GM12878 (cell line): ENCODE data around the gene RNASE13. TPM values are rescaled to one million over a fixed set of nuclear protein-coding genes. Genes with fewer than 3 reads are reported as not detected.

Experiments
- CBFB ChIP-seq: IDR thresholded peaks from 2 replicates; pipeline ENCODE4 v1.6.1; 2016; ENCODE audit warnings: antibody characterized with exemption, low read depth
- EED ChIP-seq: sonication (generic); IDR thresholded peaks from 2 replicates; pipeline ENCODE4 v1.6.1; 2016; ENCODE audit warnings: antibody characterized with exemption, low read depth
- NBN ChIP-seq: fragments of 450-650 bp; IDR thresholded peaks from 2 replicates; pipeline ENCODE4 v1.6.1; 2016
- NFXL1 ChIP-seq: fragments of 450-650 bp; IDR thresholded peaks from 2 replicates; pipeline ENCODE4 v1.6.1; 2017; ENCODE audit warnings: antibody characterized with exemption, mild to moderate bottlenecking, borderline replicate concordance
- RCOR1 ChIP-seq: conservative IDR thresholded peaks from 2 replicates; pipeline ENCODE4 v1.6.1; 2012; ENCODE audit warnings: low read depth, low read length, improper control_type of control experiment
- TCF12 ChIP-seq: IDR thresholded peaks from 2 replicates; pipeline ENCODE4 v1.6.1; 2011; ENCODE audit warnings: low read depth, mild to moderate bottlenecking, low read length
- WRNIP1 ChIP-seq: IDR thresholded peaks from 2 replicates; pipeline ENCODE4 v1.6.1; 2011; ENCODE audit warnings: low read depth, low read length, improper control_type of control experiment, borderline replicate concordance
- ZNF207 ChIP-seq: fragments of 450-650 bp; IDR thresholded peaks from 2 replicates; pipeline ENCODE4 v1.6.1; 2014; ENCODE audit warnings: antibody characterized with exemption, mild to moderate bottlenecking, borderline replicate concordance
- polyA plus RNA-seq, 11 experiments: library from polyadenylated mRNA; depleted of rRNA in 4 of 11; unstranded in 6 of 11; stranded (reverse) in 5 of 11; fragments of >200 nt; fragmentation: Nextera tagmentation in 4 of 11; fragmentation: Illumina TruSeq in 1 of 11; extraction: Ambion mirVana in 4 of 11; extraction: Trizol in 1 of 11; gene quantifications; 1 replicate in 1 of 11; 2 replicates in 10 of 11; pipeline versions ENCODE4 v1.2.1 to v1.2.3, GENCODE V29; 2011 to 2016; ENCODE audit warnings: inconsistent platforms in 2 of 11, missing spikeins in 2 of 11, low read depth in 1 of 11
- total RNA-seq, 4 experiments: library from RNA; depleted of rRNA in 3 of 4; stranded (reverse); fragments of >200 nt in 3 of 4; fragmentation: Illumina TruSeq in 1 of 4; extraction: Trizol in 1 of 4; gene quantifications; 2 replicates each; pipeline versions ENCODE4 v1.2.1 to v1.2.3, GENCODE V29; 2013 to 2021
- TF ChIP-seq, protein P1 (sequence below): IDR thresholded peaks from 2 replicates; pipeline ENCODE4 v1.6.1; 2012; ENCODE audit warnings: improper control_type of control experiment, low read depth, low read length; ENCODE audit not compliant: insufficient replicate concordance
- TF ChIP-seq, protein P2 (sequence below): IDR thresholded peaks from 2 replicates; pipeline ENCODE4 v1.6.1; 2012; ENCODE audit warnings: low read depth, low read length, improper control_type of control experiment

The RNASE13 gene
- total and polyA plus RNA-seq, 10 of the 15 experiments (the other 5 are each of a cell fraction or from before 2014, with no cell fraction given) = not detected

DNA sequence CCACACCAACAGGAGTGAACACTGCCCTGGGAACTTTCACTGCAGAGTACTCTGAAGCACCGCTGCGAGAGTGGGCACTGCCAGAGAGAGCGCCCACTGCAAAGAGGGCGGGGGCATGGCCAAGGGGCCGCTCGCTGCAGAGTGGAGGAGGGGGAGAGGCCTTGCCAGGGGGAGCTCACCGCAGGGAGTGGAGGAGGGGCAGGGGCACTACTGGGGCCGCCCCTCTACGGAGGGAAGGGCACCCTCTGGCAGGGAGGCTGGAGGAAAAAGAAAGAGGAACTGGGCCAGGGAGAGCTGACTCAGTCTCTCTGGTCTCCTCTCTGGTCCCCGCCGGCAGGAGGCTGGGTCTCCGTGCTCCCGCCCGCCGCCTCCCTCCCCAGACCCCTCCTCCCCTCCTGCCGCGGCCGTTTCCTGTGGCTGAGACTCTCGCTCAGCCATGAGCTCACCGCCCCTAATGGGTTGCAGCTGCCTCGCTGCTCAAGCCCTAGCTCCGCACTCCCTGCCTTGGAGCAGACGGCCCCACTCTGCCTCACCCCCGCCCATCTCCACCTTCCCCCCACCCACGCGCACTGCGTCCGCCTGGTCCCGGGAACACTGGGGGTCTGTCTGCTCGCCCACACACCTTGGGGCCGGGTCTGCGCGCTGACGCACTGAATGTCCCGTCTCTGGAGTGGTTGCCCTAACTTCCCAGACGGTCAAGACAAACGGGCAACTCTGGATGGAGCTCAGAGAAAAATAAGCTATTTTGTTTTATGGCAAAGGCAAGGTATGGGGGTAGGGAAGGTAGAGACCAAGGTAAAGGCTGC, 36.8 kb upstream of the RNASE13 start (continued):
- TF ChIP-seq TCF12 (peak; percentile 78; the same call in 1 of the 2 replicates), RCOR1 (no peak), WRNIP1 (no peak), NBN (peak; percentile 75; the same call in 1 of the 2 replicates), EED (no peak), ZNF207 (no peak), CBFB (no peak), NFXL1 (peak; percentile 97)
- TF ChIP-seq, protein P1, sequence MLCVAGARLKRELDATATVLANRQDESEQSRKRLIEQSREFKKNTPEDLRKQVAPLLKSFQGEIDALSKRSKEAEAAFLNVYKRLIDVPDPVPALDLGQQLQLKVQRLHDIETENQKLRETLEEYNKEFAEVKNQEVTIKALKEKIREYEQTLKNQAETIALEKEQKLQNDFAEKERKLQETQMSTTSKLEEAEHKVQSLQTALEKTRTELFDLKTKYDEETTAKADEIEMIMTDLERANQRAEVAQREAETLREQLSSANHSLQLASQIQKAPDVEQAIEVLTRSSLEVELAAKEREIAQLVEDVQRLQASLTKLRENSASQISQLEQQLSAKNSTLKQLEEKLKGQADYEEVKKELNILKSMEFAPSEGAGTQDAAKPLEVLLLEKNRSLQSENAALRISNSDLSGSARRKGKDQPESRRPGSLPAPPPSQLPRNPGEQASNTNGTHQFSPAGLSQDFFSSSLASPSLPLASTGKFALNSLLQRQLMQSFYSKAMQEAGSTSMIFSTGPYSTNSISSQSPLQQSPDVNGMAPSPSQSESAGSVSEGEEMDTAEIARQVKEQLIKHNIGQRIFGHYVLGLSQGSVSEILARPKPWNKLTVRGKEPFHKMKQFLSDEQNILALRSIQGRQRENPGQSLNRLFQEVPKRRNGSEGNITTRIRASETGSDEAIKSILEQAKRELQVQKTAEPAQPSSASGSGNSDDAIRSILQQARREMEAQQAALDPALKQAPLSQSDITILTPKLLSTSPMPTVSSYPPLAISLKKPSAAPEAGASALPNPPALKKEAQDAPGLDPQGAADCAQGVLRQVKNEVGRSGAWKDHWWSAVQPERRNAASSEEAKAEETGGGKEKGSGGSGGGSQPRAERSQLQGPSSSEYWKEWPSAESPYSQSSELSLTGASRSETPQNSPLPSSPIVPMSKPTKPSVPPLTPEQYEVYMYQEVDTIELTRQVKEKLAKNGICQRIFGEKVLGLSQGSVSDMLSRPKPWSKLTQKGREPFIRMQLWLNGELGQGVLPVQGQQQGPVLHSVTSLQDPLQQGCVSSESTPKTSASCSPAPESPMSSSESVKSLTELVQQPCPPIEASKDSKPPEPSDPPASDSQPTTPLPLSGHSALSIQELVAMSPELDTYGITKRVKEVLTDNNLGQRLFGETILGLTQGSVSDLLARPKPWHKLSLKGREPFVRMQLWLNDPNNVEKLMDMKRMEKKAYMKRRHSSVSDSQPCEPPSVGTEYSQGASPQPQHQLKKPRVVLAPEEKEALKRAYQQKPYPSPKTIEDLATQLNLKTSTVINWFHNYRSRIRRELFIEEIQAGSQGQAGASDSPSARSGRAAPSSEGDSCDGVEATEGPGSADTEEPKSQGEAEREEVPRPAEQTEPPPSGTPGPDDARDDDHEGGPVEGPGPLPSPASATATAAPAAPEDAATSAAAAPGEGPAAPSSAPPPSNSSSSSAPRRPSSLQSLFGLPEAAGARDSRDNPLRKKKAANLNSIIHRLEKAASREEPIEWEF = no peak
- TF ChIP-seq, protein P2, sequence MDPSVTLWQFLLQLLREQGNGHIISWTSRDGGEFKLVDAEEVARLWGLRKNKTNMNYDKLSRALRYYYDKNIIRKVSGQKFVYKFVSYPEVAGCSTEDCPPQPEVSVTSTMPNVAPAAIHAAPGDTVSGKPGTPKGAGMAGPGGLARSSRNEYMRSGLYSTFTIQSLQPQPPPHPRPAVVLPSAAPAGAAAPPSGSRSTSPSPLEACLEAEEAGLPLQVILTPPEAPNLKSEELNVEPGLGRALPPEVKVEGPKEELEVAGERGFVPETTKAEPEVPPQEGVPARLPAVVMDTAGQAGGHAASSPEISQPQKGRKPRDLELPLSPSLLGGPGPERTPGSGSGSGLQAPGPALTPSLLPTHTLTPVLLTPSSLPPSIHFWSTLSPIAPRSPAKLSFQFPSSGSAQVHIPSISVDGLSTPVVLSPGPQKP = no peak
